Rectal smooth muscle tissue (tissue), 1 donor: ENCODE data around the gene GRIA4.
"Not testable (repeated sequence)": the region's sequence is repeated elsewhere in the genome, so short reads cannot be mapped to it uniquely, and the experiment has no call there.

Experiments
- H3K27ac ChIP-seq: one replicate; pipeline ENCODE4 v1.7.0; 2013; ENCODE audit warnings: low read depth, low read length, inconsistent platforms
- H3K27me3 ChIP-seq: one replicate; pipeline ENCODE4 v1.7.0; 2013; ENCODE audit warnings: low read length; ENCODE audit not compliant: control insufficient read depth, insufficient read depth
- H3K36me3 ChIP-seq: one replicate; pipeline ENCODE4 v1.7.0; 2013; ENCODE audit warnings: low read length; ENCODE audit not compliant: control insufficient read depth, insufficient read depth
- H3K4me1 ChIP-seq: one replicate; pipeline ENCODE4 v1.7.0; 2013; ENCODE audit warnings: low read length; ENCODE audit not compliant: control insufficient read depth, insufficient read depth
- H3K4me3 ChIP-seq: one replicate; pipeline ENCODE4 v1.7.0; 2013; ENCODE audit warnings: low read length
- H3K9ac ChIP-seq: one replicate; pipeline ENCODE4 v1.7.0; 2013; ENCODE audit warnings: low read length

The GRIA4 gene

DNA sequence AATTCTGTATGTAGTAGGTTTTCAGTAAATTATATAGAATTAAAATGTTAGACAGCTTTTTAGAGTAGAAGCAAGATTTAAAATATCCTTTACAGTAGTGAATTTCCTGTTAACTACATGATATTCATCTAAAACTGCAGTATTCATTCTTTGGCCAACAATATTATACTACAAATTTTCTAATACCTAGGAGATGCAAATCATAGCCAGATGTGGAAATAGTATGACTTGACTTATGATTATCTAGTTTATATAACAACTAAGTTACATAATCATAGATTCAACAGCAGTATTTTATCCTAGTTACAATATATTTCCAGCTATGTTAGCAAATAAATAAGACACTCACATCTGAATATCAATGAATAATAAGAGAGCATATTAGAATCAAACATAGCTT, 249.0 kb downstream of the GRIA4 start:
- Histone ChIP-seq H3K27me3 (no peaks in the 10 kb centered on the region), H3K4me3 (no peak overlapping the region), H3K9ac (no peak overlapping the region), H3K4me1 (no peaks in the 10 kb centered on the region), H3K36me3 (no peaks in the 10 kb centered on the region), H3K27ac (no peak overlapping the region)

DNA sequence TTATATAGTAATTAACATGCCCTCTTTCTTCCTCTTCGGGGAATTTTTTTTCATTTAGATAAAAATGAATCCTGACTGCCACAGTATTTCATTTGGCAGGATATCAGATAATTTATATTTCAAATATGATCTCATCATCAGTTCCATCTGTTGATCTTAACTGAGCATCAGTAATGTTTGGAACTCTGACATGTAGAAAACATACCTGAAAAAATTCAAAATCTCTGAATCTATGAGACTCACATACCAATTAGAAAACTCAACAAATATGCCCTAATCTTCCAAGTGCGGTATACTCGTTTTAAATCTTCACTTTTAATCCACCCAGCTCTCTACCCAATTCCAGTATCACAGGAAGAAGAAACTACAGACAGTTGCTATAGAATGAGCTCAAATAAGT, 250.2 kb downstream of the GRIA4 start:
- no peaks in the 10 kb centered on the region for H3K27me3 ChIP-seq
- H3K4me3 ChIP-seq: no peak overlapping the region
- no peaks in the 10 kb centered on the region for H3K36me3 ChIP-seq
- no peak overlapping the region for H3K9ac ChIP-seq
- no peaks in the 10 kb centered on the region for H3K4me1 ChIP-seq
- no peak overlapping the region for H3K27ac ChIP-seq

DNA sequence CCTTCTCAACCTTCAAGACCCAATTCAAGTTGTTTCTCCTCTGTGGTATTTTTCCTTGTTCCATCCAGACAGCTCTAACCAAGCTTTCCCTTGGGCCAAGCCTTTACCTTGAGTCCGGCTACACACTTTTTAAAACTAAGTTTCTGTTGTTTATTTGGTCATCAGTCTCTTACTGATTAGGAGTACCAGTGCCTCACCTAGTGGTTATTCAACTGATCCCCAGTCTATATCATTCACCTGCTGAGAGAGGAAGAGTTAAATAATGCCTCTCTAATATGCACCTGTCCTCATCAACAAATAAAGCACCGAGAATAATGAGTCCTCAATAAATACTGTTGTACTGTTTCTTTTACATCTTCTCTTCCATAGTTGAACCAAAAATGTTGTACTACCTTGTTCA, 251.4 kb downstream of the GRIA4 start:
- H3K36me3 ChIP-seq: no peaks in the 10 kb centered on the region
- H3K9ac ChIP-seq: no peak overlapping the region
- H3K27ac ChIP-seq: no peak overlapping the region
- no peaks in the 10 kb centered on the region for H3K4me1 ChIP-seq
- no peak overlapping the region for H3K4me3 ChIP-seq
- H3K27me3 ChIP-seq: no peaks in the 10 kb centered on the region

DNA sequence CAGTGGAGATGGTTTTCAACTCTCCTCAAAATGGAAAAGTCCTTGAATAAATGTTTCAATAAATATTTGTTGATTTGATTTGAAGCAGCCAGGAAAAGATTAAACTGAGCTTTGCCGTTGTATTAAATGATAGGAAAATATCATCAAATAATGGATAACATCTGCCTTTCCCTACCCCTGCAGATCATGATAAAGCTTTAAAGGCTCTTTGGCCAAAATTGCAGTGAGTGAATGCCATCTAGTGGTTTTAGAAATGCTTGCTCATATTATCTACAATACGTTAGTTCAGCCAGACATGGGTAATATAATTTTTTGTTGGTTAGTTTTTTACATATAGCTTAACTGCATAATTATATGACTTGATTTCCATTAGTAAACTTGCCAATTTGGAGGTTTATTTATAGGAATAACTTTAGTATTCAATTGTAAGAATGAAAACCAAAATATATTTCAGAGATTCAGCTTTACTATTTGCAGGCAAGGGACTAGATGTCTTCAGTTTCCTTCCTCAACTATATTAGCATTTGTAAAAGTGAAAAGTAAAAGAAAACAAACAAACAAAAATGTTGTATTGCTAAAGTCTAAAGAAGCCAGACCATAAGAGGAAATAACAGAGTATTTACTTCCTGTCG, 253.0 kb downstream of the GRIA4 start:
- H3K27me3 ChIP-seq: no peaks in the 10 kb centered on the region
- no peak overlapping the region for H3K27ac ChIP-seq
- H3K9ac ChIP-seq: no peak overlapping the region
- no peak overlapping the region for H3K4me3 ChIP-seq
- H3K4me1 ChIP-seq: no peaks in the 10 kb centered on the region
- no peaks in the 10 kb centered on the region for H3K36me3 ChIP-seq

DNA sequence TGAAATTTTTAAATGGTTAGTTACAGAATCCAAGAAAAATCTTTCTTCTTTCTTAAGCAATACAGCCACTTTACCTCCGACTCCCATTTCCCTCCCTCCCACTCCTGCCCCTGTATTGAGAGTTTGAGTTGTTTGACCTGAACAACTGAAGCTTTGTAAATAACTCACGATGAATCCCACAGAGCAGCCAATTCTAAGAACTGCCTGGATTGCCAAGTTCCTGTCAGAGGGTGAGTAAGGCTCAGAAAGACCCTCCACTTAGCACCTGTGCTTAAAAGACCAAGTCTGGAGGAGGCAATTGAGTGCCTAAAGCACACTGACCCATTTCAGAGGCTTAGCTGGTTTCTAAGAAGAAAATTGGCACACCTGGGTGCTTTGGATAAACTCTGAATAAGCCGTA, 253.7 kb downstream of the GRIA4 start:
- Histone ChIP-seq H3K36me3 (no peaks in the 10 kb centered on the region), H3K27me3 (no peaks in the 10 kb centered on the region), H3K4me3 (no peak overlapping the region), H3K4me1 (no peaks in the 10 kb centered on the region), H3K9ac (no peak overlapping the region), H3K27ac (no peak overlapping the region)

DNA sequence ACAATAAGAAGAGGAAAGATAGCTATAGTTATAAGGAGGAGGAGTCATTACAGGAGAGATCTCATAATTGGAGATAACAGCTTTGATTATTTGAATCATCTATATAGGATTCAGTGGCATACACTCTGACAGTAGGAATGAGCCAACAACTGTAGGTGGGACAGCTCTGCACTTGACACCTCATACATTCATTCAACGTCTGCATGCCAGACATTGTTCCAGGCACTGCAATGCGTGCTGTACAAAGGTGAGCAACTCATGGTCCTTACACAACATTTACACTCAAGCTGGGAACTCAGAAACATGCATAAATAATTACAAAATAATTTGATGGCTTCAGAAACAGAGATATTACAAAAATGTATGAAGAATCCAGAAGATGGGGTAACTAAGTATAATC, 257.9 kb downstream of the GRIA4 start:
- Histone ChIP-seq H3K27ac (no peak overlapping the region), H3K4me3 (no peak overlapping the region), H3K27me3 (no peaks in the 10 kb centered on the region), H3K9ac (no peak overlapping the region), H3K4me1 (no peaks in the 10 kb centered on the region), H3K36me3 (no peaks in the 10 kb centered on the region)

DNA sequence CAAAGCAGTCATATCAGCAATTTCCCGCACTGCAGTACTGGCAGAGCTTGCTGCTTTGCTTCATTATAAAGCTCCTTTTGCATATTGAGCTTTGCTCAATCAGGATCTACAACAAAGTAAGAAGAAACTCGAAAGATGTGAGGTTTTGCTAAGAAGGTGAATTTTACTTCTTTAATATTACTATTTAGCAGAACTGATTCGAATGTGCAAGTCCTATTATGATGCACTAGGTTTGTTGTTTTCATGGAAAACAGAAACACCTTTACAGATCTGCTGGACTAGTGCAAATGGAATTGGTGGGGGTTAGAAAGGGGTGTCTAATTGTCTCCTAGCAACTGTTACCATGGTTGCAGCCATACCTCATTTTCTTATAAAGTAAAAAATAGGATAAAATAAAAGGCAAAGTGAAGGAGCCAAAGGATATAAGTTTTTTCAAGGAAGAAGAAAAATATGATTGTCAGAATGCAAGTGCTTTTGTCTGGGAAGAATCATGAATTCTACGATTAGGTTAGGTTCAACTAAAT, 259.0 kb downstream of the GRIA4 start:
- Histone ChIP-seq H3K4me1 (no peaks in the 10 kb centered on the region), H3K36me3 (no peaks in the 10 kb centered on the region), H3K4me3 (no peak overlapping the region), H3K9ac (no peak overlapping the region), H3K27ac (no peak overlapping the region), H3K27me3 (no peaks in the 10 kb centered on the region)

DNA sequence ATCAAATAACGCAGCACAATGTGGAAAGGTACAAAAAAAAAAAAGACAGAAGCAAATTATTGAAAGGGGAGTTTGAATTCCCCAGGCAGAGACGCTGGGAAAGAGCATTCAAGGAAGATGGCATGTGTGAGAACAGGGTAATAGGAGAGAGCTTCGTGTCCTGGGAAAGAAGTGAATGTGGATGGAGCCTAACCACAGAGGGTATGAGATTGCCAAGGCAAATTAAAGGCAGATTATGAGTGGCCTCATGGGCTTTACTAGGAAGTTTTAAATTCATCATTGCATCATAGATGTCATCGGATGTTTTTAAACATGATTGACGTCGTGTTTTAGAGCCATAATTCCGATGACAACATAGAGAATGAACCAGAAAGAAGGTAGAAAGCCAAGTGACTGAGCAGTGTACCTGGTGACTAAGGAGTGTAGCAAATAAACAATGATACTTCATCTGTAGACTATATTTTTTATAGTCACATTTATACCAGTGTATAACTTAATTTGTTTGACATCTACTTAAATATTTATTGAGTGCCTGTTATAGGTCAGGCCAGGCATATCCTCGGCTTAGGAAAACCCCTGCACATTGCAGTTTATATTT, 260.7 kb downstream of the GRIA4 start:
- no peaks in the 10 kb centered on the region for H3K4me1 ChIP-seq
- H3K27me3 ChIP-seq: no peaks in the 10 kb centered on the region
- no peak overlapping the region for H3K27ac ChIP-seq
- no peaks in the 10 kb centered on the region for H3K36me3 ChIP-seq
- no peak overlapping the region for H3K9ac ChIP-seq
- no peak overlapping the region for H3K4me3 ChIP-seq

DNA sequence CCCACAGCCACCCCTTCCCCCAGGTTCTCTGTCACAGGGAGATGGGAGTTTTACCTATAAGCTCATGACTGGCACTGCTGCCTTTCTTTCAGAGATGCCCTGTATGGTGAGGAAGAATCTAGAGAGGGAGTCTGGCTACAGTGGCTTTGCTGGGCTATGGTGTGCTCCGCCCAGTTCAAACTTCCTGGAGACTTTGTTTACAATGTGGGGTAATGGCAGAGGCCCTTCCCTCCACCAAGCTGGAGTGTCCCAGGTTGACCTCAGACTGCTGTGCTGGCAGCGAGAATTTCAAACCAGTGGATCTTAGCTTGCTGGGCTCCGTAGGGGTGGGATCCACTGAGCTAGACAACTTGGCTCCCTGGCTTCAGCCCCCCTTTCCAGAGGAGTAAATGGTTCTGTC, 268.6 kb downstream of the GRIA4 start:
- H3K9ac ChIP-seq: no peak overlapping the region
- no peaks in the 10 kb centered on the region for H3K27me3 ChIP-seq
- no peaks in the 10 kb centered on the region for H3K4me1 ChIP-seq

DNA sequence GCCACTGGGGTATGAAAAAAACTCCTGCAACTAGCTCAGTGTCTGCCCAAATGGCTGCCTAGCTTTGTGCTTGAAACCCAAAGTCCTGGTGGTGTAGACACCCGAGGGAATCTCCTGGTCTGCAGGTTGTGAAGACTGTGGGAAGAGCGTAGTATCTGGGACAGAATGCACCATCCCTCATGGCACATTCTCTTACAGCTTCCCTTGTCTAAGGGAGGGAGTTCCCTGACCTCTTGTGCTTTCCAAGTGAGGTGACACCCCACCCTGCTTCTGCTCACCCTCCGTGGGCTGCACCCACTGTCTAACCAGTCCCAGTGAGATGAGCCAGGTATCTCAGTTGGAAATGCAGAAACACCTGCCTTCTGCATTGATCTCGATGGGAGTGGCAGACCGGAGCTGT, 269.1 kb downstream of the GRIA4 start:
- H3K4me1 ChIP-seq, H3K27me3 ChIP-seq, H3K4me3 ChIP-seq, H3K36me3 ChIP-seq, H3K27ac ChIP-seq, H3K9ac ChIP-seq: not testable (repeated sequence)

More for the DNA sequence above, 268.6 kb downstream of the GRIA4 start:
- Histone ChIP-seq H3K4me3 (no peak overlapping the region), H3K27ac (no peak overlapping the region), H3K36me3 (no peaks in the 10 kb centered on the region)

DNA sequence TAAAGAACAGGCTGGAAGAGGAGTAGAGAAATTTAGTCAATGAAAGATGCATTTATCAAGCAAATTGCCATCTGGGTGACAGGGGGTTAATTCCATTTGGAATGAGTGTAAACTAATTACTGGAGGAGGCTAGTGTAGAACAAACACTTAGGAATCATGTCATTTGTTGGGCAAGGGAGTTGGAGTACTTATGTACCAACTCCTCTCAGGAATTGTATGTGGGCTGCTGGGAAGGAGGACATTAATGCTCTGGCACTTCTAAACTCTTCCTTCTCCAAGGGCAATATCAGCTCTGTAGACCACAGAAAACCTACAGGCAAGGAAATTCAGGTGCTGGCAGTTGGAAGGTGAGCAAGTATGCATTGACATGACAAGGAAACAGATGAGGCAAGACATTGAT, 271.2 kb downstream of the GRIA4 start:
- no peaks in the 10 kb centered on the region for H3K27me3 ChIP-seq
- H3K4me3 ChIP-seq: no peak overlapping the region
- no peaks in the 10 kb centered on the region for H3K4me1 ChIP-seq
- H3K9ac ChIP-seq: no peak overlapping the region
- no peaks in the 10 kb centered on the region for H3K36me3 ChIP-seq
- no peak overlapping the region for H3K27ac ChIP-seq

DNA sequence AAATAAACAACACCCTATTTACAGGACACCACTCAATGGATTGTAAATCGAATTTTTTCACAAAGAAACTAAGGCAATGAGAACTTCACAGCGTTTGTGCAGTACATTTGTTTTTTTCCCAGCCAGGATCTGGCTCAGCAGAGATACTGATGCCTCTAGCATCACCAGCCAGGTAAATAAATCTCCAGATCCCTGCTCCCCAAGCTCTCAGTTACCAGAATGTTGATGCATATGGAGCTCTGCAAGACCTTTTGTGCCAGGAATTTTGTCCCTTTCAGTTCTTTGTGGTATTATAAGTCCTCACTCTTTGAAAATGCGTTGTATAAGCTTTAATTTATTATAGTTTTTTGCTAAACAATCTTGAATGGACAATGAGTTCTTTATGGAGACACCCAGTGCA, 274.6 kb downstream of the GRIA4 start:
- H3K4me1 ChIP-seq: no peaks in the 10 kb centered on the region
- H3K36me3 ChIP-seq: no peaks in the 10 kb centered on the region
- no peak overlapping the region for H3K27ac ChIP-seq
- H3K9ac ChIP-seq: no peak overlapping the region
- H3K27me3 ChIP-seq: no peaks in the 10 kb centered on the region
- H3K4me3 ChIP-seq: no peak overlapping the region

DNA sequence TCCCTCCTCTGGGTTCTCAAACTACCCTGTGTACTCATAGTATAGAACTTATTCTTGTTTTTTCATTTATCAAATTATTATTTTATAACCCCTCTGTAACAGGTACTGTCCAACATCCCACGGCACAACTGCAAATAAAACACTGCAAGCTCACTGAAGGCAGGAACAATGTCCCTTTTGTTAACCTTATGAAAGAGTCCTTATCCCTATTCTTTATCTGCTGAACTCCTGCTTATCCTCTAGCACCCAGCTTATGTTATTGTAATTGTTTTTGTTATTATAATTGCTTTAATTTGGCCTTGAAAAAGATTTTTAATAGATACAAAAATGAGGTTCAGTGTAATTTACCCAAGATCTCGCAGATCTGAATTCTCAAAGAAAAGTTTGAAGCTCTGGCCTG, 281.8 kb downstream of the GRIA4 start:
- Histone ChIP-seq H3K27ac (no peak overlapping the region), H3K27me3 (no peaks in the 10 kb centered on the region), H3K4me1 (no peaks in the 10 kb centered on the region), H3K36me3 (no peaks in the 10 kb centered on the region), H3K9ac (no peak overlapping the region), H3K4me3 (no peak overlapping the region)
